GM12878 (cell line): ENCODE data around the gene ZNF423. TPM values are rescaled to one million over a fixed set of nuclear protein-coding genes. Genes with fewer than 3 reads are reported as not detected.

Experiments
- ATAC-seq: fragments of 200-7000 bp; cut with Tn5 transposase; 3 replicates; pipeline ENCODE4 v1.9.1; 2020; ENCODE audit warnings: mild to moderate bottlenecking, moderate library complexity
- BruUV-seq: library from RNA; stranded (reverse); fragments of 400-500 nt; replicated peaks from 2 replicates; lab custom pipeline; 2021; lab: Mats Ljungman, UMichigan
- CTCF ChIA-PET: fragments of 300-600 bp; sonication (Branson Sonifier 250); formaldehyde crosslinking; extraction: SDS; loops from one replicate; lab custom pipeline; 2021; ENCODE audit warnings: inconsistent platforms; lab: Yijun Ruan, JAX
- POLR2A ChIA-PET: fragments of 350-600 bp; formaldehyde crosslinking; extraction: SDS; loops from one replicate; lab custom pipeline; 2021; ENCODE audit warnings: inconsistent platforms; lab: Charles Lee
- RAD21 ChIA-PET: fragments of 300-600 bp; sonication (Branson Sonifier 250); formaldehyde crosslinking; loops from one replicate; lab custom pipeline; 2023; ENCODE audit warnings: antibody characterized with exemption; ENCODE audit not compliant: unreplicated experiment; lab: Charles Lee
- SMC1A ChIA-PET: fragments of 300-600 bp; sonication (Branson Sonifier 250); formaldehyde crosslinking; loops from one replicate; lab custom pipeline; 2023; ENCODE audit not compliant: unreplicated experiment, uncharacterized antibody; lab: Charles Lee
- DNase-seq: peaks from one replicate; pipeline ENCODE4 v3.0.0-alpha.2; 2011; ENCODE audit warnings: low read depth, low spot score
- FAIRE-seq: peaks from 3 replicates; lab custom pipeline; 2011; peaks lifted over from hg19 to GRCh38; lab: Jason Lieb, UNC
- H2AFZ ChIP-seq: 2 replicates; pipeline ENCODE4 v1.6.0; 2011; ENCODE audit warnings: low read depth, low read length, control low read depth; ENCODE audit not compliant: control insufficient read depth
- H3K27ac ChIP-seq: 2 replicates; pipeline ENCODE4 v1.5.1; 2011; ENCODE audit warnings: control low read depth; ENCODE audit not compliant: control insufficient read depth, insufficient read depth
- H3K27me3 ChIP-seq, 2 experiments: replicated peaks in 1 of 2; 2 replicates each; pipeline versions ENCODE4 v1.6.0 to v1.6.1; 2011; ENCODE audit warnings: low read length in 1 of 2; ENCODE audit not compliant: control insufficient read depth in 2 of 2, insufficient read depth in 2 of 2
- H3K36me3 ChIP-seq, 2 experiments: 2 replicates each; pipeline ENCODE4 v1.5.1; 2011; ENCODE audit warnings: low read length in 1 of 2; ENCODE audit not compliant: control insufficient read depth in 2 of 2, insufficient read depth in 2 of 2
- H3K4me1 ChIP-seq: 2 replicates; pipeline ENCODE4 v1.6.1; 2011; ENCODE audit warnings: mild to moderate bottlenecking, low read length, moderate library complexity, mixed read lengths; ENCODE audit not compliant: control insufficient read depth, insufficient read depth
- H3K4me2 ChIP-seq: 2 replicates; pipeline ENCODE4 v1.6.0; 2011; ENCODE audit warnings: control low read depth; ENCODE audit not compliant: control insufficient read depth, insufficient read depth
- H3K4me3 ChIP-seq: fragments of 200-600 bp; sonication (generic); 2 replicates; pipeline ENCODE4 v1.5.1; 2016
- H3K79me2 ChIP-seq: 2 replicates; pipeline ENCODE4 v1.6.0; 2011; ENCODE audit warnings: low read length; ENCODE audit not compliant: control insufficient read depth, insufficient read depth
- H3K9ac ChIP-seq: 2 replicates; pipeline ENCODE4 v1.8.0; 2011; ENCODE audit warnings: low read length, control low read depth, mixed read lengths; ENCODE audit not compliant: control insufficient read depth, insufficient read depth
- H3K9me3 ChIP-seq: replicated peaks from 3 replicates; pipeline ENCODE4 v1.5.1; 2011; ENCODE audit warnings: mild to moderate bottlenecking, low read length; ENCODE audit not compliant: control insufficient read depth, insufficient read depth
- H4K20me1 ChIP-seq: 2 replicates; pipeline ENCODE4 v1.6.0; 2011; ENCODE audit not compliant: control insufficient read depth, insufficient read depth
- HCFC1 ChIP-seq: fragments of 150-350 bp; IDR thresholded peaks from 2 replicates; pipeline ENCODE4 v1.6.1; 2014; ENCODE audit warnings: low read length
- MYB ChIP-seq: fragments of 150-350 bp; IDR thresholded peaks from 2 replicates; pipeline ENCODE4 v1.6.1; 2014; ENCODE audit warnings: mild to moderate bottlenecking, low read depth, low read length, borderline replicate concordance
- SPI1 ChIP-seq: IDR thresholded peaks from 2 replicates; pipeline ENCODE4 v1.6.1; 2011; ENCODE audit warnings: low read depth, mild to moderate bottlenecking, low read length, moderate library complexity, borderline replicate concordance; ENCODE audit not compliant: insufficient read depth
- TAF1 ChIP-seq: IDR thresholded peaks from 2 replicates; pipeline ENCODE4 v1.6.1; 2011; ENCODE audit warnings: mild to moderate bottlenecking, low read depth, low read length, borderline replicate concordance
- YBX1 ChIP-seq: fragments of 450-650 bp; IDR thresholded peaks from 2 replicates; pipeline ENCODE4 v1.6.1; 2016; ENCODE audit warnings: antibody characterized with exemption
- ZNF217 ChIP-seq: fragments of 450-650 bp; IDR thresholded peaks from 2 replicates; pipeline ENCODE4 v1.6.1; 2017; ENCODE audit warnings: antibody characterized with exemption, mild to moderate bottlenecking
- WGBS: methylation state at CpG from one replicate; pipeline ENCODE4 v1.1.6; 2016; ENCODE audit warnings: low lambda C conversion rate; ENCODE audit not compliant: insufficient replicate concordance, insufficient coverage; ENCODE audit errors: missing lambda C conversion rate; 5-methylcytosine and 5-hydroxymethylcytosine counted together
- in situ Hi-C: fragments of 300-500 bp; cut with MboI; formaldehyde crosslinking; loops from 9 replicates; pipeline ENCODE4 v1.14.3; 2018; ENCODE audit warnings: mixed read lengths
- intact Hi-C: fragments of 100-400 bp; cut with micrococcal nuclease; formaldehyde crosslinking; loops from one replicate; pipeline ENCODE4 v1.14.2; 2022; ENCODE audit not compliant: unreplicated experiment
- polyA plus RNA-seq, 11 experiments: library from polyadenylated mRNA; depleted of rRNA in 4 of 11; unstranded in 6 of 11; stranded (reverse) in 5 of 11; fragments of >200 nt; fragmentation: Nextera tagmentation in 4 of 11; fragmentation: Illumina TruSeq in 1 of 11; extraction: Ambion mirVana in 4 of 11; extraction: Trizol in 1 of 11; gene quantifications; 1 replicate in 1 of 11; 2 replicates in 10 of 11; pipeline versions ENCODE4 v1.2.1 to v1.2.3, GENCODE V29; 2011 to 2016; ENCODE audit warnings: inconsistent platforms in 2 of 11, missing spikeins in 2 of 11, low read depth in 1 of 11
- total RNA-seq, 4 experiments: library from RNA; depleted of rRNA in 3 of 4; stranded (reverse); fragments of >200 nt in 3 of 4; fragmentation: Illumina TruSeq in 1 of 4; extraction: Trizol in 1 of 4; gene quantifications; 2 replicates each; pipeline versions ENCODE4 v1.2.1 to v1.2.3, GENCODE V29; 2013 to 2021
- TF ChIP-seq, protein P1 (sequence below): fragments of 450-650 bp; IDR thresholded peaks from 2 replicates; pipeline ENCODE4 v1.6.1; 2017; ENCODE audit warnings: borderline replicate concordance

ZNF423 gene
- total and polyA plus RNA-seq, 10 of the 15 experiments (the other 5 are each of a cell fraction or from before 2014, with no cell fraction given) = 0.03 to 0.64 (median 0.10) TPM

- intact Hi-C loops (no loop called here), in situ Hi-C loops (no loop called here)
- DNase-seq (no peak), FAIRE-seq (no peak), ATAC-seq (peak; percentile 36)
- no peaks in the 10 kb centered on the region for H3K36me3 ChIP-seq
- no peak overlapping the region for H3K27ac ChIP-seq
- ChIA-PET SMC1A (no interaction called here), POLR2A (no interaction called here), RAD21 (no interaction called here), CTCF (no interaction called here)
- no TSS peak for BruUV-seq
- H3K27me3 ChIP-seq = no peaks in the 10 kb centered on the region; a peak in 2 of 4 replicates
- 6% methylated on average over 11 of the region's 11 CpGs for WGBS
- no peaks in the 10 kb centered on the region for H3K79me2 ChIP-seq
- no peaks in the 10 kb centered on the region for H3K9me3 ChIP-seq
- H3K4me1 ChIP-seq = peaks cover 8% of the 10 kb centered on the region
- H4K20me1 ChIP-seq = no peaks in the 10 kb centered on the region
- H2AFZ ChIP-seq = no peak overlapping the region; the same call in 1 of the 2 replicates
- no peak overlapping the region for H3K9ac ChIP-seq
- no peak overlapping the region for H3K4me3 ChIP-seq
- TF ChIP-seq SPI1 = no peak
- no peak for TF ChIP-seq ZNF217
- TF ChIP-seq HCFC1 = no peak
- TF ChIP-seq YBX1 = no peak
- no peak for TF ChIP-seq MYB
- no peak for TF ChIP-seq TAF1
- TF ChIP-seq, protein P1, sequence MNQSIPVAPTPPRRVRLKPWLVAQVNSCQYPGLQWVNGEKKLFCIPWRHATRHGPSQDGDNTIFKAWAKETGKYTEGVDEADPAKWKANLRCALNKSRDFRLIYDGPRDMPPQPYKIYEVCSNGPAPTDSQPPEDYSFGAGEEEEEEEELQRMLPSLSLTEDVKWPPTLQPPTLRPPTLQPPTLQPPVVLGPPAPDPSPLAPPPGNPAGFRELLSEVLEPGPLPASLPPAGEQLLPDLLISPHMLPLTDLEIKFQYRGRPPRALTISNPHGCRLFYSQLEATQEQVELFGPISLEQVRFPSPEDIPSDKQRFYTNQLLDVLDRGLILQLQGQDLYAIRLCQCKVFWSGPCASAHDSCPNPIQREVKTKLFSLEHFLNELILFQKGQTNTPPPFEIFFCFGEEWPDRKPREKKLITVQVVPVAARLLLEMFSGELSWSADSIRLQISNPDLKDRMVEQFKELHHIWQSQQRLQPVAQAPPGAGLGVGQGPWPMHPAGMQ = no peak
- no peak overlapping the region for H3K4me2 ChIP-seq
Observed at GRCh38 chr16:49530427-49530970, 325.4 kb downstream of the ZNF423 start.
